Ishikawa (cell line): ENCODE data around the gene DUSP16.

Experiments used
- CEBPB ChIP-seq: IDR thresholded peaks from 2 replicates; pipeline ENCODE4 v1.6.1; 2012
- CREB1 ChIP-seq: IDR thresholded peaks from 2 replicates; pipeline ENCODE4 v1.6.1; 2012; ENCODE audit warnings: low read depth
- EGR1 ChIP-seq: IDR thresholded peaks from 2 replicates; pipeline ENCODE4 v1.6.1; 2012
- EP300 ChIP-seq: IDR thresholded peaks from 2 replicates; pipeline ENCODE4 v1.6.1; 2012; ENCODE audit warnings: borderline replicate concordance
- FOXM1 ChIP-seq: IDR thresholded peaks from 2 replicates; pipeline ENCODE4 v1.6.1; 2012; ENCODE audit warnings: low read depth, borderline replicate concordance
- MAX ChIP-seq: IDR thresholded peaks from 2 replicates; pipeline ENCODE4 v1.6.1; 2012
- NFIC ChIP-seq: IDR thresholded peaks from 2 replicates; pipeline ENCODE4 v1.6.1; 2012
- RAD21 ChIP-seq: IDR thresholded peaks from 2 replicates; pipeline ENCODE4 v1.6.1; 2012; ENCODE audit warnings: low read depth
- REST ChIP-seq: IDR thresholded peaks from 2 replicates; pipeline ENCODE4 v1.6.1; 2012; ENCODE audit warnings: low read depth, mild to moderate bottlenecking
- TAF1 ChIP-seq: IDR thresholded peaks from 2 replicates; pipeline ENCODE4 v1.6.1; 2012; ENCODE audit warnings: low read depth, mild to moderate bottlenecking
- TCF12 ChIP-seq: IDR thresholded peaks from 2 replicates; pipeline ENCODE4 v1.6.1; 2012; ENCODE audit warnings: low read depth
- TEAD4 ChIP-seq: IDR thresholded peaks from 2 replicates; pipeline ENCODE4 v1.6.1; 2012
- USF1 ChIP-seq: IDR thresholded peaks from 2 replicates; pipeline ENCODE4 v1.6.1; 2012
- YY1 ChIP-seq: IDR thresholded peaks from 2 replicates; pipeline ENCODE4 v1.6.1; 2012; ENCODE audit warnings: low read depth
- ZBTB7A ChIP-seq: IDR thresholded peaks from 2 replicates; pipeline ENCODE4 v1.6.1; 2012; ENCODE audit warnings: low read depth

DUSP16 gene

GRCh38 chr12:12432364-12432763 lies 130.3 kb downstream of the DUSP16 start:
- TF ChIP-seq NFIC (peak; percentile 22; the same call in 1 of the 2 replicates), CREB1 (no peak)

- TF ChIP-seq TAF1, result no peak
- TF ChIP-seq TEAD4, result no peak
- no peak for TF ChIP-seq YY1
- no peak for TF ChIP-seq USF1
- TF ChIP-seq MAX, result no peak
- TF ChIP-seq FOXM1, result no peak
- TF ChIP-seq REST, result no peak
- TF ChIP-seq NFIC, result no peak
- TF ChIP-seq CREB1, result no peak
- TF ChIP-seq ZBTB7A, result no peak
- no peak for TF ChIP-seq TCF12
- TF ChIP-seq EP300, result no peak
Observed at GRCh38 chr12:12428961-12429657, 133.6 kb downstream of the DUSP16 start.

GRCh38 chr12:12428047-12428446 lies 134.6 kb downstream of the DUSP16 start:
- no peak for TF ChIP-seq EGR1
- no peak for TF ChIP-seq CREB1
- TF ChIP-seq REST, result no peak
- TF ChIP-seq NFIC, result no peak
- no peak for TF ChIP-seq TAF1
- TF ChIP-seq ZBTB7A, result no peak
- no peak for TF ChIP-seq RAD21
- TF ChIP-seq MAX, result no peak
- TF ChIP-seq CEBPB, result no peak
- TF ChIP-seq TEAD4, result no peak
- no peak for TF ChIP-seq YY1
- no peak for TF ChIP-seq USF1
- TF ChIP-seq EP300, result no peak
- no peak for TF ChIP-seq FOXM1
- no peak for TF ChIP-seq TCF12

- TF ChIP-seq TEAD4 (no peak), REST (no peak), TAF1 (no peak), TCF12 (no peak), NFIC (no peak), CREB1 (no peak), ZBTB7A (no peak), EGR1 (no peak), CEBPB (no peak), RAD21 (no peak), FOXM1 (no peak), USF1 (no peak), YY1 (no peak), MAX (no peak), EP300 (no peak)
Observed at GRCh38 chr12:12427568-12427967, 135.1 kb downstream of the DUSP16 start.
